Ishikawa (cell line): ENCODE measurements around the gene TMEM115.

Experiments
- CEBPB ChIP-seq: IDR thresholded peaks from 2 replicates; pipeline ENCODE4 v1.6.1; 2012
- CREB1 ChIP-seq: IDR thresholded peaks from 2 replicates; pipeline ENCODE4 v1.6.1; 2012; ENCODE audit warnings: low read depth
- EGR1 ChIP-seq: IDR thresholded peaks from 2 replicates; pipeline ENCODE4 v1.6.1; 2012
- EP300 ChIP-seq: IDR thresholded peaks from 2 replicates; pipeline ENCODE4 v1.6.1; 2012; ENCODE audit warnings: borderline replicate concordance
- FOXM1 ChIP-seq: IDR thresholded peaks from 2 replicates; pipeline ENCODE4 v1.6.1; 2012; ENCODE audit warnings: low read depth, borderline replicate concordance
- MAX ChIP-seq: IDR thresholded peaks from 2 replicates; pipeline ENCODE4 v1.6.1; 2012
- NFIC ChIP-seq: IDR thresholded peaks from 2 replicates; pipeline ENCODE4 v1.6.1; 2012
- RAD21 ChIP-seq: IDR thresholded peaks from 2 replicates; pipeline ENCODE4 v1.6.1; 2012; ENCODE audit warnings: low read depth
- REST ChIP-seq: IDR thresholded peaks from 2 replicates; pipeline ENCODE4 v1.6.1; 2012; ENCODE audit warnings: low read depth, mild to moderate bottlenecking
- TAF1 ChIP-seq: IDR thresholded peaks from 2 replicates; pipeline ENCODE4 v1.6.1; 2012; ENCODE audit warnings: low read depth, mild to moderate bottlenecking
- TCF12 ChIP-seq: IDR thresholded peaks from 2 replicates; pipeline ENCODE4 v1.6.1; 2012; ENCODE audit warnings: low read depth
- TEAD4 ChIP-seq: IDR thresholded peaks from 2 replicates; pipeline ENCODE4 v1.6.1; 2012
- USF1 ChIP-seq: IDR thresholded peaks from 2 replicates; pipeline ENCODE4 v1.6.1; 2012
- YY1 ChIP-seq: IDR thresholded peaks from 2 replicates; pipeline ENCODE4 v1.6.1; 2012; ENCODE audit warnings: low read depth
- ZBTB7A ChIP-seq: IDR thresholded peaks from 2 replicates; pipeline ENCODE4 v1.6.1; 2012; ENCODE audit warnings: low read depth

Gene TMEM115

GRCh38 chr3:50327943-50328691 is 31.2 kb downstream of the TMEM115 start, which contains the start of gene TUSC2:
Gene TUSC2, minus strand, starts transcription at chr3:50328223. Its CDS starts 124 bp downstream, at chr3:50328099.
- TF ChIP-seq RAD21 (no peak), CEBPB (no peak), CREB1 (peak; percentile 75), ZBTB7A (no peak), EGR1 (peak; percentile 40; the same call in 1 of the 2 replicates), TEAD4 (no peak), MAX (peak; percentile 78), NFIC (no peak), EP300 (peak; percentile 58), YY1 (0 out of 2 replicates have a peak, but pooled peaks have one; percentile 63), FOXM1 (no peak), TCF12 (0 out of 2 replicates have a peak, but pooled peaks have one; percentile 29), TAF1 (peak; percentile 76; the same call in 1 of the 2 replicates), USF1 (no peak), REST (no peak)

GRCh38 chr3:50327129-50327528 is 32.2 kb downstream of the TMEM115 start:
- no peak for TF ChIP-seq YY1
- TF ChIP-seq NFIC, result no peak
- TF ChIP-seq ZBTB7A, result no peak
- no peak for TF ChIP-seq REST
- TF ChIP-seq EGR1, result no peak
- TF ChIP-seq TCF12, result no peak
- TF ChIP-seq TEAD4, result no peak
- no peak for TF ChIP-seq USF1
- no peak for TF ChIP-seq FOXM1
- no peak for TF ChIP-seq EP300
- no peak for TF ChIP-seq RAD21
- no peak for TF ChIP-seq CREB1
- TF ChIP-seq TAF1, result no peak
- TF ChIP-seq CEBPB, result no peak

- no peak for TF ChIP-seq FOXM1
- no peak for TF ChIP-seq RAD21
- TF ChIP-seq CREB1, result no peak
These were observed 33.2 kb downstream of the TMEM115 start for GRCh38 chr3:50326182-50326541.

GRCh38 chr3:50325497-50326181 is 33.7 kb downstream of the TMEM115 start:
- no peak for TF ChIP-seq YY1
- TF ChIP-seq TCF12, result no peak
- TF ChIP-seq CREB1, result no peak

GRCh38 chr3:50325113-50325480 is 34.2 kb downstream of the TMEM115 start:
- TF ChIP-seq NFIC (no peak), FOXM1 (no peak)

- TF ChIP-seq MAX (no peak), NFIC (no peak), TAF1 (no peak), EP300 (no peak), CREB1 (no peak), RAD21 (peak; percentile 91), EGR1 (no peak), YY1 (0 out of 2 replicates have a peak, but pooled peaks have one; percentile 15), CEBPB (no peak)
These were observed 34.8 kb downstream of the TMEM115 start for GRCh38 chr3:50324351-50325112.
